GM23248 (cell line): ENCODE data around the gene SHD.

ENCODE experiments used
- EZH2 ChIP-seq: fragments of 200-600 bp; sonication (generic); IDR thresholded peaks from 2 replicates; pipeline ENCODE4 v1.6.1; 2018; ENCODE audit warnings: antibody characterized with exemption, mild to moderate bottlenecking; ENCODE audit not compliant: insufficient read depth, poor library complexity, severe bottlenecking
- EZH2phosphoT487 ChIP-seq: fragments of 200-600 bp; sonication (generic); IDR thresholded peaks from 2 replicates; pipeline ENCODE4 v1.6.1; 2018; ENCODE audit warnings: antibody characterized with exemption, moderate library complexity, mild to moderate bottlenecking, low read depth; ENCODE audit not compliant: insufficient read depth

DNA sequence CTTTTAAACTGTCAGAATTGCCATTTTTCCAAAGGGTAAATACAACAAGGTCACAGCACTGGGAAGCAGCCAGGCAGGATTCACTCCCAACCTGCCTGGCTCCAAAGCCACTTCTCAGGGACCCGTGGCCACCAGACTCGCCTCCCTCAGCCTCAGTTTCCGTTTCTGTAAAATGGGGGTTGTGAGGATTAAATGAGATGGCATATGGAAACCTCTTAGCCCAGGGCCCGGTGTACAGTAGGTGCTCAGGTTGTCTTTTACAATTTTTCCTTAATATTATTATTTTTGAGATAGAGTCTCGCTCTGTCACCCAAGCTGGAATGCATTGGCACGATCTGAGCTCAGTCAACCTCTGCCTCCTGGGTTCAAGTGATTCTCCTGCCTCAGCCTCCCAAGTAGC, 22.0 kb upstream of the SHD start:
- TF ChIP-seq EZH2phosphoT487 (no peak), EZH2 (no peak)
